Erythroblast (primary cell): ENCODE data around the gene NRXN3.

ENCODE experiments used
- DNase-seq, 2 experiments: peaks; one replicate each; lab custom pipeline; 2025; lab: John Stamatoyannopoulos, UW
- GATA1 ChIP-seq: IDR thresholded peaks from 2 replicates; pipeline ENCODE4 v1.6.1; 2011; ENCODE audit warnings: low read depth, mild to moderate bottlenecking, control low read depth, low read length, moderate library complexity
- POLR2A ChIP-seq: IDR thresholded peaks from 2 replicates; pipeline ENCODE4 v1.6.1; 2011; ENCODE audit warnings: mild to moderate bottlenecking, low read length

NRXN3 gene

GRCh38 chr14:79910086-79910485, 1739.9 kb downstream of the NRXN3 start:
- no peak for DNase-seq
- TF ChIP-seq POLR2A: no peak
- no peak for TF ChIP-seq GATA1

- DNase-seq: no peak
- no peak for TF ChIP-seq POLR2A
- TF ChIP-seq GATA1: no peak
Observed at GRCh38 chr14:79911744-79912143, 1741.6 kb downstream of the NRXN3 start.

GRCh38 chr14:79914595-79914994, 1744.4 kb downstream of the NRXN3 start:
- DNase-seq: no peak
- no peak for TF ChIP-seq GATA1
- TF ChIP-seq POLR2A: no peak

- DNase-seq: no peak
- TF ChIP-seq POLR2A: no peak
Observed at GRCh38 chr14:79915406-79915805, 1745.2 kb downstream of the NRXN3 start.

GRCh38 chr14:79916281-79916680, 1746.1 kb downstream of the NRXN3 start:
- no peak for DNase-seq
- TF ChIP-seq POLR2A (no peak), GATA1 (no peak)

- no peak for TF ChIP-seq POLR2A
- no peak for TF ChIP-seq GATA1
- DNase-seq: no peak
Observed at GRCh38 chr14:79916892-79917291, 1746.7 kb downstream of the NRXN3 start.
